IPS-15b (cell line): ENCODE results near the gene CSNK1G2.

Experiments
- H3K27me3 ChIP-seq: one replicate; pipeline ENCODE4 v1.6.1; 2013; ENCODE audit warnings: low read length; ENCODE audit not compliant: control insufficient read depth, insufficient read depth
- H3K36me3 ChIP-seq: one replicate; pipeline ENCODE4 v1.6.1; 2013; ENCODE audit warnings: low read length; ENCODE audit not compliant: control insufficient read depth, insufficient read depth
- H3K4me1 ChIP-seq: one replicate; pipeline ENCODE4 v1.6.1; 2013; ENCODE audit warnings: mild to moderate bottlenecking, low read length; ENCODE audit not compliant: control insufficient read depth, insufficient read depth
- H3K4me3 ChIP-seq: one replicate; pipeline ENCODE4 v1.5.1; 2013; ENCODE audit warnings: low read depth, low read length
- H3K9ac ChIP-seq: one replicate; pipeline ENCODE4 v1.6.1; 2013; ENCODE audit warnings: low read depth, mild to moderate bottlenecking, low read length
- H3K9me3 ChIP-seq: one replicate; pipeline ENCODE4 v1.6.1; 2013; ENCODE audit warnings: mild to moderate bottlenecking, low read length; ENCODE audit not compliant: control insufficient read depth, insufficient read depth

The CSNK1G2 gene

DNA sequence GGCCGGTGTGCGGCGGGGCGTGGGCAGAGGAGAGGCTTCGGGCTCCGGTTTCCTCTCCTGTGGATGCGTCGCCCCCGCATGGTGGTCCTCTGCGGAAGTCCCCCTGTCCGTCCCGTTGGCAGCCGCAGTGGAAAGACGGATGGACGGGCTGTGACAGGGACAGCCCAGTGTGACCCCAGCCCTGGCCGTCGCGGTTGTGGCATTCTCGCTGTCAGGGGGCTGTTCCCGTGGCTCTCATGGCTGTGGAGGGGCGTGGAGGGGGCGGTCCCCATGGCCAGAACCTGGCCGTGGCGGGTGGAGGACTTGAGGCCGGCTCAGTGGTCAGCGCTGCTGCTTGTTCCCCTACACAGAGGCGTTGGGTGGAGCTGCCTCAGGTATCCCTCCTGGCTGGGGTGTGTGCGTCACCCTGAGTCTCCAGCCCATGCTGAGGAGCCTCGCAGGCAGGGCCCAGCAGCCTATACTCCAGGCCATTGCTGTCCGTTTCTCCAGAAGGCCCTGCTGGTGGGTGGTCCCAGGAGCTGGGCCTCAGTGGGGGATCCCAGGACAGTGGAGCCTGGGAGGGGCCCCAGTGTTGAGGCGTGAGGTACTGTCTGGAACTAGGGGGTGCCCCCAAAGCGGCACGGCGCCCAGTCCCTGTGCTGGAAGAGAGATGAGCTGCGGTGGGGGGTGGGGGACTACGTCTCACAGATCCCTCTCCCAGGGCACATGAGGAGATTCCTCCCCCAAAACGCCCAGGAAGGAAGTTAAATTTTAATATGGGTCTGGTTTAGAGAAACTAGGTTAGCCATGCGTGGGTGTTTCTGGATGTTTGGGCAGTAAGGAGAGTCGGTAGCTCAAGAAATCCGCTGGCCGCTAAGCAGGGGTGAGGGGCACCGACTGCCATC is 20.3 kb downstream of the CSNK1G2 start:
- Histone ChIP-seq H3K27me3 (no peaks in the 10 kb centered on the region), H3K4me1 (no peaks in the 10 kb centered on the region), H3K9me3 (no peaks in the 10 kb centered on the region), H3K9ac (no peak overlapping the region), H3K36me3 (no peaks in the 10 kb centered on the region), H3K4me3 (no peak overlapping the region)

DNA sequence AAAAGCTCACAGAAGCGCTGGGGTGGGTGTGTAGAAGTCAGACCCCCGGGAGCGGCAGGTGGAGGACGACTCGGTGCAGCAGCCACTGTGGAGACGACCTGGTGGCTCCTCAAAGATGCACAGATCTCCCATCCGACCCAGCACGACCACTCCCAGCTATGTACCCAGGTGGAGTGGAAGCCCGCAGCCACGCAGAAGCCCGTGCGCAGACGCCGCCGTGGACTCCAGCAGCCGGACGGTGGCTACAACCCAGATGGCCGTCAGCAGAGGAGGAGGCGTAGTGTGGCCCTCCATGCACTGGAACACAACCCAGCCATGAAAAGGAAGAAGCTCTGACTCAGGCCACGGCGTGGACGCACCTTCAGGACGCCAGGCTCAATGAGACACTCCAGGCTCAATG is 21.7 kb downstream of the CSNK1G2 start:
- no peak overlapping the region for H3K9ac ChIP-seq
- H3K9me3 ChIP-seq: no peaks in the 10 kb centered on the region
- H3K27me3 ChIP-seq: no peaks in the 10 kb centered on the region
- H3K4me1 ChIP-seq: no peaks in the 10 kb centered on the region
- H3K4me3 ChIP-seq: no peak overlapping the region
- no peaks in the 10 kb centered on the region for H3K36me3 ChIP-seq

DNA sequence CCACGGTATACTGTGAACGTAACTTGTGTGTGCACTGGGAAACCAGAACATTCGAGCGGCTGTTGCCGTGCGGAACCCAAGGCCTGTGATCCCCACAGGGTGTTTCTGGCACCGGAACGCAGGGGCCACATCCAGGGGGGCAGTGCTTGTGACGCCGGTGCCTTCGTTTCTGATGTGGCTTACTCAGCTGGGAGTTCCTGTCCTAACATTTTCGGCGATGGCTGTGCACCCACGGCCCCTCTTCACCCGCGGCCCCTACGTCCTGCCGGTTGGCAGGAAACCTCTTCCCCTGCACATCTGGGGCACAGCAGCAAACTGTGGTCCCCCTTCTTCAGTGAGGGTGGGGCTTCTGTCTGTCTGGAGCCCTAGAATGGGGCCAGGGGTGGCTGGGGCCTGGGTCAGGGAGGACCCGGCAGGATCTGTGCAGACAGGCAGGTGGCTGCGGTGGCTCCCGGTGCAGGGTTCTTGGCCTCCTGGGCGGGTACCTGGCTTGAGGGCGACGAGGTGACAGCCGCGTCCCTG is 26.2 kb downstream of the CSNK1G2 start:
- Histone ChIP-seq H3K9ac (no peak overlapping the region), H3K4me1 (no peaks in the 10 kb centered on the region), H3K27me3 (no peaks in the 10 kb centered on the region), H3K9me3 (no peaks in the 10 kb centered on the region), H3K4me3 (no peak overlapping the region), H3K36me3 (peaks cover 21% of the 10 kb centered on the region)

DNA sequence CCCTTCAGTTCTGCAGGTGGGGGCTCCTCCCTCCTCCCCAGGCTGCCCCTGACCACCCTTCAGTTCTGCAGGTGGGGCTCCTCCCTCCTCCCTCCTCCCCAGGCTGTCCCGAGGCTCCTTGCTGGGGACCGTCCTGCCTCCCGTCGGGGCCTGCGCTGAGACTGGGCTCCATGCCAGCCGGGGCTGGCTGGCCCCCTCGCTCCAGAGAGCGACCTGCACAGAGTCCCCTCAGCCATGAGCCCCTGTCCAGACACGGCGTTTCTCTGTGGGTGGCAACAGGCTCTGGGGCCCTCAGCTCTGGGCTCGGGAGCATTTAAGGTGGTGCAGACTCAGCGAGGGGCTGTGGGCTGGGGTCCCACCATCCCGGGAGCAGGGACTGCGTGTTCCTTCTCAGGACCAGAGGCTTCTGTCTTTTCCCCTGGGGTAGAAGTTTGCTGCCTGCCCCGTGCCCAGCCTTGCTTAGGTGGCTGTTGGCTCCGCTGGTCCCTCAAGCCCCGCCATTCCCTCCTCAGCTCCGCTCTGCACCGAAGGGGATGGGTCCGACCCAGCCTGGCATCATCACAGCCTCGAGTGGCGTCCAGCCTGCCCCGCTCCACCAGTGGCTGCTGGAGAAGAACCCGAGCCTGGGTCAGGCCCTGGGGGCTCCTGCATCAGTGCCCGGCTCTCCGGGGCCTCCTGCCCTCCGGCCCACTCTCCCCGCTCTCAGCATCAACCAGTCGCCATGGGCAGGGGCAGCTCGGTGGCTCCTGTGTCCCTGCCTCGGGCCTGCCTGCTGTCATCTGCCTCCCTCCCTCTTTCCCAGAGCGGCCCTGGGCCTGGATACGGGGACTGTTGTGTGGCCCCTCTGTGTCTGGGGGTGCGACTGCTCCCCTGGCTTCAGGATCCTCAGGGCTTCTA is 27.6 kb downstream of the CSNK1G2 start:
- Histone ChIP-seq H3K9me3 (no peaks in the 10 kb centered on the region), H3K36me3 (peaks cover 21% of the 10 kb centered on the region), H3K4me1 (no peaks in the 10 kb centered on the region), H3K27me3 (no peaks in the 10 kb centered on the region), H3K4me3 (no peak overlapping the region), H3K9ac (no peak overlapping the region)

DNA sequence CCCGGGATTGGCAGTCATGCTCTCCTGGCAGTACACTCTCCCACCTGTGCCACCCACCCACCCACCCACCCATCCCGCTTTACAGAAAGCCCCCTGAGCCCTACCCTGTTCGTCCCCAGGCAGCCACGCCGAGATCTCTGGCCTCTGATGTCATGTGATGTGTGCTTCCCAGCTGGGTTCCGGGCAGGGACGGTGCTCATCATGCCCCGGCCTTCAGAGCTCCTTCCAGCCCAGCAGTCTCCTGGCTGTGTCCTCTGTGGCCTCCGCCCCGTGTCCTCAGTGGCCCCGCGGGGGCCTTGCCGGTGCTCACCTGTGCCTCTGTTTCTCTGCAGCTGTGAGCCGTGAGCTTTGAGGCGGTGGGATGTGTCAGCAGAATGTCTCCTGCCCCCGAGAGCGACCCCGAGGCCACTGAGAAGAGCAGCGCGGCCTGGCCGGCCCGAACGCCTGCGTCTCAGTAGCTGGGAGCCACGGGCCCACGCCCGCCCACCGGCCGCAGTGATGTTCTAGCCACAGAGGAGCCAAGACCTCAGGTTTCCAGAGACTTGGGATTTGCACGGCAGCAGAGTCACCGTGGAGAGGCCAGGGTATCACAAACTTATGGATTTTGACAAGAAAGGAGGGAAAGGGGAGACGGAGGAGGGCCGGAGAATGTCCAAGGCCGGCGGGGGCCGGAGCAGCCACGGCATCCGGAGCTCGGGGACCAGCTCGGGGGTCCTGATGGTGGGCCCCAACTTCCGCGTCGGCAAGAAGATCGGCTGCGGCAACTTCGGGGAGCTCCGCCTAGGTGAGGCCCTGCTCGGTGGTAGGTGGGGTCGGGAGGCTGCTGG is 28.4 kb downstream of the CSNK1G2 start:
- Histone ChIP-seq H3K4me1 (no peaks in the 10 kb centered on the region), H3K4me3 (no peak overlapping the region), H3K27me3 (no peaks in the 10 kb centered on the region), H3K9ac (no peak overlapping the region), H3K9me3 (no peaks in the 10 kb centered on the region), H3K36me3 (peaks cover 21% of the 10 kb centered on the region)

DNA sequence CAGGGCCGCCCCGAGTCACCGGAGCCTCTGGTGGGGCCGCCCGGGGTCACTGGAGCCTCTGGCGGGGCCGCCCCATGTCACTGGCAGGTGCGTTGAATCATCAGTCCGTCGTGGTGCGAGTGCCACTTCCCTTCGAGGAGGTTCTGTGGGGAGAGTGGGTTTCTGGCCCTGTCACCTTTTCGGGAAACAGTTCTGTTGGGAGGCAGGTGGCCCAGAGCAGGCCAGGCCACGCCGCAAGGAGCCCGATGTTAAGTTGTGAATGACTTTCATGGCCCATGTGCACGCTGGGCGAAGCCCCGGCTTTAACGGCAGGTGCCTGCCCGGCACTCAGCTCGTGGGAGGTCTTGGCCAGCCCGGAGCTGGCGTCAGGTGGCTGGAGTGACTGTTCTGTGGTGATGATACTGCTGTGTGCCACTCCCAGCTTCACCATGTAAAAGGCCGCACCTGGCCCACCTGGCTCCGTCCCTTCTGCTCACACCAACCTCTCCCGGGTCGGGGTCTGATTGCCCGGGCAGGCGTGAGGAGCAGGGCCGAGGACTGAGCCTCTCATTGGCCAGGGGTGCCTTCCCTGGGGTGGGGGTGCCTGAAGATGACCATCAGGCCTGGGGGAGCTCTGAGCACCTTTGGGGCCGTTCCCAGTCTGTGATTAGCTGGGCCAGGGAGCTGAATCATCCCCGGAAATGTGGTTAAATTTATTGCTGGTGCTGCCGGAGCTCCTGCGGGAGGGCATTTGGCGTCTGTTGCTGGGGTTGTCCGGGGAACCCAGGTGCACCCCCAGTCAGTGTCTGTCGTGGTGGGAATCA is 29.2 kb downstream of the CSNK1G2 start:
- no peaks in the 10 kb centered on the region for H3K9me3 ChIP-seq
- no peak overlapping the region for H3K4me3 ChIP-seq
- peaks cover 27% of the 10 kb centered on the region for H3K36me3 ChIP-seq
- no peaks in the 10 kb centered on the region for H3K27me3 ChIP-seq
- H3K4me1 ChIP-seq: no peaks in the 10 kb centered on the region
- H3K9ac ChIP-seq: no peak overlapping the region

DNA sequence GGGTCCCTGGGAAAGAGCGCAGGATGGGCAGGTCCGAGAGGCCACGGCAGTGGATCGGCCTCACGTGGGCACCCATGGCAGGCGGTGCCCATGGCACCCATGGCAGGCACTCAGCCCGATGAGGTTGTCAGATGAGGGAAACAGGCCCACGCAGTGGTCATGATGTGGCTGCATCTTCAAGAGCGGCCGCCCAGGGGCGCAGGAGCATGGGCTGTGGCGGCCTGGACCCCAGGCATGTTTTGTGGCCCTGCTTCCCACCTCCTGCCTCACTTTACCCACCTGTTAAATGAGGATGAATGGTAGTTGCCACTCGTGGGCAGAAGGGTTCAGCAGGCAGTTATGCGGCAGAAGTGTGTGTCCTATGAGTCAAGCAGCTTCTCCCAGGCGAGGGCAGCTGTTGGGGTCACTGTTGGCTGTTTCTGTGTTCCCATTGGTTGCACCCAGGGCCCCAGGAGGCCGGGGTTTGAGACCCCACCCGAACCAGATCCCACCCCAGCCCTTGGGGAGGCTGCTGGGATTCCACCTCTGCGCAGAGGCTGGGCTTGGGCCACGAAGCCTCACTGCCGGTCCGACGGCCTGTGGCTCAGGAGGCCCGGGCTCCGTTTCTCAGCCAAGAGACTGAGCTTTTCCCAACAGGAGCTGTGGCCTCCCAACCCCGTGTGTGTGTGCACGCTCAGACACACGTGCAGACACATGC is 30.0 kb downstream of the CSNK1G2 start:
- Histone ChIP-seq H3K27me3 (no peaks in the 10 kb centered on the region), H3K4me1 (no peaks in the 10 kb centered on the region), H3K9me3 (no peaks in the 10 kb centered on the region), H3K9ac (no peak overlapping the region), H3K4me3 (no peak overlapping the region), H3K36me3 (peaks cover 31% of the 10 kb centered on the region)

DNA sequence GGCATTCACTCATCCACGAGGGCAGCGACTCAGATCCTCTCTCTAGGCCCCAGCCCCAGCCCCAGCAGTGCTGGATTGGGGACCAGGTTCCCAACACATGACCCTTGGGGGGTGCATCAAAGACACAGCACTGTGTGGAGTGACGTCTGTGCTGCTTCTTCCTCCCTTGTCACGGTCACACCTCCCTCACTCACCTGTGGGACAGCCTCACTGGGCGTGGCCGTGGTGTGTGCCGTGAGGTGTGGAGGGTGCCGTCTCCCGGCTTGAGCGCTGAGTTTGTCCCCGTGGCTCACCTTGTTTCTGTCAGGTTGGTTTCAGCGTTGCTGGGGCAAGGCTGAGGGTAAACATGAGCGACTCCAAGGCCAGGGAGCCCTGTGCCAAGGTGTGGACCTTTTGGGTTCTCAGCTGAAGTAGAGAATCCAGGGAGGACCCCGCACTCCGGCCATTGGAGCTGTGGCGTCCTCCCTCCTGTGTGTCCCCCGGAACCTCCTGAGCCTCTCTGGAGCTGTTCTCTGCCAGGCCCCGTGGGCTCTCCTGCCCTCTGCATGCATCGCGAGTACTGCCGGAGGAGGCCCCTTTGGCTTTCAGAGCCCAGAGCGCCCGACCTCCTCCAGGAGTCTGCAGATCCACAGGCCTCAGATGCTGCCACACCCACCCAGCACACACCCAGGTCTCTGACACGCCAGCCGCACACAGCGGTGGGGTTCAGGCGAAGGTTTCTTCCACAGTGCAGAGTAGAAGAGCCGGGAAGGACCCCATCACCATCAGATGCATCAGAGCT is 33.6 kb downstream of the CSNK1G2 start:
- Histone ChIP-seq H3K9me3 (no peaks in the 10 kb centered on the region), H3K4me1 (no peaks in the 10 kb centered on the region), H3K4me3 (no peak overlapping the region), H3K9ac (no peak overlapping the region), H3K27me3 (no peaks in the 10 kb centered on the region), H3K36me3 (peaks cover 35% of the 10 kb centered on the region)

DNA sequence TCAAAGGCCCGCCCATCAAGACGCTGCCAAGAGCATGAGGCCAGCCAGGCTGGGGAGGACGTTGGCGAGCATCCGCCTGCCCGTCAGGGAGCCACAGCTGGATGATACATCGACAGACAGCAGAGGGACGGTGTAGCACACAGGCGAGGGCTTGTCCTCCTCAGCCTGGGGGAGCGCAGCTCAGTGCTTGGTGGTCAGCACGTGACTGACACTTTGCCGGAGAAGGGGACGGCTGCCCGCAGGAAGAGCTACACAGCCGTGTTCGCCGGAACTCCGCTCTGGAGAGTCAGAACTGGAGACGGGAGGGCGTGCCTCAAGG is 34.1 kb downstream of the CSNK1G2 start:
- peaks cover 32% of the 10 kb centered on the region for H3K36me3 ChIP-seq
- no peak overlapping the region for H3K9ac ChIP-seq
- H3K27me3 ChIP-seq: no peaks in the 10 kb centered on the region

DNA sequence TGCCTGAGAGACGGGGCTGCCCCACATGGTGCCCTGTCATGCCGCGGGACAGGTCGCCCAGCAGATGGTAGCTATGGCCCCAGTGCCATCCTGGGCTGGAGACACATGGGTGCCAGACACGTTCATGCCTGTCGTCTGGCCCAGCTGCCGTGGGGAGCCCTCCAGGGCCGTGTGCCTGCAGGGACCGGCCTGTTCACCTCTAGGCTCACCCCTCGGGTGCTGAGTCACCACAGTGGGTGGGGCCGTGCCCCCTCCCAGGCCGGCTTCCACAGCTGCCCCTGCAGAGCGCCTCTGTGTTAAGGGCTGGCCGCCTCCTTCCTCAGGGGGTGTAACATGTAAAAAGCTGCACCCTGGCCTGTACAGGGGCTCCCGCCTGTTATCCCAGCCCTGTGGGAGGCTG is 36.1 kb downstream of the CSNK1G2 start:
- no peaks in the 10 kb centered on the region for H3K4me1 ChIP-seq
- no peak overlapping the region for H3K4me3 ChIP-seq
- H3K36me3 ChIP-seq: peaks cover 35% of the 10 kb centered on the region
- H3K27me3 ChIP-seq: no peaks in the 10 kb centered on the region
- no peaks in the 10 kb centered on the region for H3K9me3 ChIP-seq
- H3K9ac ChIP-seq: no peak overlapping the region

More for the DNA sequence above, 34.1 kb downstream of the CSNK1G2 start:
- H3K4me1 ChIP-seq: no peaks in the 10 kb centered on the region
- no peaks in the 10 kb centered on the region for H3K9me3 ChIP-seq
- H3K4me3 ChIP-seq: no peak overlapping the region
